Measurements from ENCODE around the gene CSH2. TPM values are rescaled to one million over a fixed set of nuclear protein-coding genes. Genes with fewer than 3 reads are reported as not detected.

CSH2 gene
- total RNA-seq, 1 donor from 2014 or later = not detected

- Mint-ChIP-seq H3K9me3 (no peaks in the 10 kb centered on the region), H3K27ac (no peak overlapping the region), H3K36me3 (ENCODE audit: low read depth) (peaks cover 93% of the 10 kb centered on the region), H3K4me1 (ENCODE audit: low read depth) (peaks cover 35% of the 10 kb centered on the region), H3K27me3 (ENCODE audit: low read depth) (no peaks in the 10 kb centered on the region), H3K4me3 (ENCODE audit: low read depth) (no peak overlapping the region)
- DNase-seq (ENCODE audit: low spot score) = no peak
- intact Hi-C loops (cut with micrococcal nuclease) = no loop called here
Measured at GRCh38 chr17:63823659-63824331, 49.7 kb downstream of the CSH2 start.

- no peaks in the 10 kb centered on the region for H3K9me3 Mint-ChIP-seq
- H3K36me3 Mint-ChIP-seq (ENCODE audit: low read depth) = peaks cover 96% of the 10 kb centered on the region
- no peak for DNase-seq (ENCODE audit: low spot score)
- intact Hi-C loops (cut with micrococcal nuclease) = no loop called here
- H3K4me3 Mint-ChIP-seq (ENCODE audit: low read depth) = no peak overlapping the region
- H3K4me1 Mint-ChIP-seq (ENCODE audit: low read depth) = peaks cover 28% of the 10 kb centered on the region
- peak overlapping the region; percentile 56 for H3K27ac Mint-ChIP-seq
- no peaks in the 10 kb centered on the region for H3K27me3 Mint-ChIP-seq (ENCODE audit: low read depth)
Measured at GRCh38 chr17:63822537-63822936, 50.9 kb downstream of the CSH2 start.

Other genes starting within 250 kb of the CSH2 start
- gene LIMD2, start 173.6 kb downstream of the CSH2 start, total RNA-seq = 178 and 182 TPM in 2 replicates
- 54.0 and 57.4 TPM in 2 replicates for gene STRADA, start 131.9 kb downstream of the CSH2 start, total RNA-seq
- 70.0 and 73.7 TPM in 2 replicates for gene CCDC47, start 100.1 kb downstream of the CSH2 start, total RNA-seq
- gene DDX42, start 99.5 kb downstream of the CSH2 start, total RNA-seq = 138 and 144 TPM in 2 replicates
- gene PSMC5, start 46.2 kb downstream of the CSH2 start, total RNA-seq = 185 and 204 TPM in 2 replicates
- gene FTSJ3, start 46.0 kb downstream of the CSH2 start, total RNA-seq = 75.0 and 80.7 TPM in 2 replicates
- 129 and 130 TPM in 2 replicates for gene SMARCD2, start 31.0 kb downstream of the CSH2 start, total RNA-seq
- not detected in 2 replicates for gene GH2, start 8.3 kb upstream of the CSH2 start, total RNA-seq
- gene CSH1, start 22.9 kb upstream of the CSH2 start, total RNA-seq = not detected in 2 replicates
- not detected in 2 replicates for gene CSHL1, start 37.6 kb upstream of the CSH2 start, total RNA-seq
- gene GH1, start 45.2 kb upstream of the CSH2 start, total RNA-seq = not detected in 2 replicates
- 28.8 and 33.2 TPM in 2 replicates for gene CD79B, start 58.7 kb upstream of the CSH2 start, total RNA-seq
- 0.11 and 0.14 TPM in 2 replicates for gene SCN4A, start 99.2 kb upstream of the CSH2 start, total RNA-seq
- gene PRR29, start 124.7 kb upstream of the CSH2 start, total RNA-seq = 0.14 and 0.18 TPM in 2 replicates
- gene ICAM2, start 147.0 kb upstream of the CSH2 start, total RNA-seq = 83.2 and 85.6 TPM in 2 replicates